ENCODE results near the gene CLEC4D.
"Not testable (repeated sequence)": the region's sequence is repeated elsewhere in the genome, so short reads cannot be mapped to it uniquely, and the experiment has no call there.

CLEC4D gene

GRCh38 chr12:8513256-8513655 lies at the start of gene CLEC4D:
TSS of gene CLEC4D (plus strand) at chr12:8513503. CDS start at chr12:8513733, 230 bp downstream.
- DNase-seq = no peak

GRCh38 chr12:8465301-8465996 lies 47.9 kb upstream of the CLEC4D start:
- no peak for DNase-seq

GRCh38 chr12:8466241-8466640 lies 47.1 kb upstream of the CLEC4D start:
- no peak for DNase-seq

GRCh38 chr12:8471090-8471489 lies 42.2 kb upstream of the CLEC4D start:
- no peak for DNase-seq

- no peak for DNase-seq
Observed at GRCh38 chr12:8475508-8476203, 37.6 kb upstream of the CLEC4D start.

GRCh38 chr12:8482571-8483061 lies 30.7 kb upstream of the CLEC4D start:
- DNase-seq = no peak

- no peak for DNase-seq
Observed at GRCh38 chr12:8483079-8483478, 30.2 kb upstream of the CLEC4D start.

- DNase-seq = no peak
Observed at GRCh38 chr12:8491646-8492530, 21.4 kb upstream of the CLEC4D start.

GRCh38 chr12:8493084-8493483 lies 20.2 kb upstream of the CLEC4D start:
- DNase-seq = no peak

GRCh38 chr12:8495671-8496070 lies 17.6 kb upstream of the CLEC4D start:
- not testable (repeated sequence) for DNase-seq

GRCh38 chr12:8496074-8496473 lies 17.2 kb upstream of the CLEC4D start:
- not testable (repeated sequence) for DNase-seq

- DNase-seq = no peak
Observed at GRCh38 chr12:8499616-8500015, 13.7 kb upstream of the CLEC4D start.

- no peak for DNase-seq
Observed at GRCh38 chr12:8501720-8502119, 11.6 kb upstream of the CLEC4D start.

- DNase-seq = no peak
Observed at GRCh38 chr12:8504351-8504750, 9.0 kb upstream of the CLEC4D start.

- no peak for DNase-seq
Observed at GRCh38 chr12:8507596-8507995, 5.7 kb upstream of the CLEC4D start.

- no peak for DNase-seq
Observed at GRCh38 chr12:8508223-8508622, 5.1 kb upstream of the CLEC4D start.

- DNase-seq = no peak
Observed at GRCh38 chr12:8508910-8509841, 4.1 kb upstream of the CLEC4D start.

GRCh38 chr12:8517971-8518370 lies 4.7 kb downstream of the CLEC4D start:
- no peak for DNase-seq

- no peak for DNase-seq
Observed at GRCh38 chr12:8519171-8519570, 5.9 kb downstream of the CLEC4D start.

- DNase-seq = no peak
Observed at GRCh38 chr12:8527250-8528130, 14.2 kb downstream of the CLEC4D start.

GRCh38 chr12:8532045-8532444 lies 18.7 kb downstream of the CLEC4D start:
- DNase-seq = no peak
